Endodermal cell (in vitro differentiated cells): Measurements from ENCODE around the gene SCFD2. TPM values are rescaled to one million over a fixed set of nuclear protein-coding genes. Genes with fewer than 3 reads are reported as not detected.

ENCODE experiments used
- DNase-seq: peaks from one replicate; pipeline ENCODE4 v3.0.0-alpha.2; 2017
- H3K27ac ChIP-seq: 2 replicates; pipeline ENCODE4 v1.5.1; 2013; ENCODE audit warnings: mild to moderate bottlenecking, low read depth, low read length, moderate library complexity
- H3K27me3 ChIP-seq: 2 replicates; pipeline ENCODE4 v1.6.1; 2013; ENCODE audit warnings: mild to moderate bottlenecking, low read length, moderate library complexity; ENCODE audit not compliant: insufficient read depth, control insufficient read depth, poor library complexity, severe bottlenecking
- H3K36me3 ChIP-seq: 2 replicates; pipeline ENCODE4 v1.7.0; 2013; ENCODE audit warnings: mild to moderate bottlenecking, low read length, moderate library complexity; ENCODE audit not compliant: control insufficient read depth, insufficient read depth
- H3K4me1 ChIP-seq: one replicate; pipeline ENCODE4 v1.7.0; 2013; ENCODE audit warnings: low read length; ENCODE audit not compliant: control insufficient read depth, insufficient read depth
- H3K4me3 ChIP-seq: 2 replicates; pipeline ENCODE4 v1.5.1; 2013; ENCODE audit warnings: mild to moderate bottlenecking, low read length, moderate library complexity
- H3K9ac ChIP-seq: 2 replicates; pipeline ENCODE4 v1.6.1; 2013; ENCODE audit warnings: mild to moderate bottlenecking, low read length, moderate library complexity; ENCODE audit not compliant: poor library complexity, severe bottlenecking; ENCODE audit errors: extremely low read depth
- H3K9me3 ChIP-seq: 2 replicates; pipeline ENCODE4 v1.6.1; 2013; ENCODE audit warnings: mild to moderate bottlenecking, low read length, moderate library complexity; ENCODE audit not compliant: control insufficient read depth
- H3K27ac Mint-ChIP-seq: 2 replicates; pipeline ENCODE4 v1.8.0; 2020; ENCODE audit warnings: mixed read lengths
- H3K27me3 Mint-ChIP-seq: 2 replicates; pipeline ENCODE4 v1.8.0; 2021; ENCODE audit warnings: mild to moderate bottlenecking, mixed read lengths; ENCODE audit not compliant: insufficient read depth
- H3K36me3 Mint-ChIP-seq: 2 replicates; pipeline ENCODE4 v1.8.0; 2020; ENCODE audit warnings: low read depth, mixed read lengths
- H3K4me1 Mint-ChIP-seq: 2 replicates; pipeline ENCODE4 v1.8.0; 2020; ENCODE audit warnings: mixed read lengths
- H3K4me3 Mint-ChIP-seq: 2 replicates; pipeline ENCODE4 v1.8.0; 2020; ENCODE audit warnings: mild to moderate bottlenecking, moderate library complexity, mixed read lengths
- H3K9me3 Mint-ChIP-seq: 2 replicates; pipeline ENCODE4 v1.8.0; 2020; ENCODE audit warnings: mild to moderate bottlenecking, mixed read lengths
- WGBS, 2 experiments: methylation state at CpG; one replicate each; pipeline versions ENCODE4 v1.1.5 to v1.1.7; 2013; ENCODE audit warnings: missing lambda C conversion rate in 2 of 2, mixed read lengths in 1 of 2; ENCODE audit not compliant: insufficient coverage in 1 of 2, insufficient read length in 1 of 2; 5-methylcytosine and 5-hydroxymethylcytosine counted together
- total RNA-seq, 2 donors: library from RNA; stranded (reverse); fragmentation: NEBNext Ultra II Directional in 1 of 2; extraction: Animal tissue kit (Norgen Biotek cat#: 25700) in 1 of 2; gene quantifications; 2 replicates in 1 of 2; 3 replicates in 1 of 2; pipeline ENCODE4 v1.2.1, GENCODE V29; 2021
- TF ChIP-seq, protein P1 (sequence below): fragments of 200-600 bp; sonication (generic); conservative IDR thresholded peaks from 2 replicates; pipeline ENCODE4 v1.5.0; 2021; ENCODE audit warnings: antibody characterized with exemption, mild to moderate bottlenecking

SCFD2 gene
- total RNA-seq, 2 donors from 2014 or later: 5.7 to 6.5 TPM

- peaks cover 5% of the 10 kb centered on the region for H3K4me1 ChIP-seq
- no peak overlapping the region for H3K4me3 ChIP-seq
- no peak overlapping the region for H3K27ac ChIP-seq
- no peak for DNase-seq
- TF ChIP-seq, protein P1, sequence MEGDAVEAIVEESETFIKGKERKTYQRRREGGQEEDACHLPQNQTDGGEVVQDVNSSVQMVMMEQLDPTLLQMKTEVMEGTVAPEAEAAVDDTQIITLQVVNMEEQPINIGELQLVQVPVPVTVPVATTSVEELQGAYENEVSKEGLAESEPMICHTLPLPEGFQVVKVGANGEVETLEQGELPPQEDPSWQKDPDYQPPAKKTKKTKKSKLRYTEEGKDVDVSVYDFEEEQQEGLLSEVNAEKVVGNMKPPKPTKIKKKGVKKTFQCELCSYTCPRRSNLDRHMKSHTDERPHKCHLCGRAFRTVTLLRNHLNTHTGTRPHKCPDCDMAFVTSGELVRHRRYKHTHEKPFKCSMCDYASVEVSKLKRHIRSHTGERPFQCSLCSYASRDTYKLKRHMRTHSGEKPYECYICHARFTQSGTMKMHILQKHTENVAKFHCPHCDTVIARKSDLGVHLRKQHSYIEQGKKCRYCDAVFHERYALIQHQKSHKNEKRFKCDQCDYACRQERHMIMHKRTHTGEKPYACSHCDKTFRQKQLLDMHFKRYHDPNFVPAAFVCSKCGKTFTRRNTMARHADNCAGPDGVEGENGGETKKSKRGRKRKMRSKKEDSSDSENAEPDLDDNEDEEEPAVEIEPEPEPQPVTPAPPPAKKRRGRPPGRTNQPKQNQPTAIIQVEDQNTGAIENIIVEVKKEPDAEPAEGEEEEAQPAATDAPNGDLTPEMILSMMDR: no peak
- Mint-ChIP-seq H3K36me3 (no peaks in the 10 kb centered on the region), H3K9me3 (peaks cover 11% of the 10 kb centered on the region), H3K27ac (no peak overlapping the region), H3K27me3 (no peaks in the 10 kb centered on the region), H3K4me3 (no peak overlapping the region), H3K4me1 (no peaks in the 10 kb centered on the region)
- H3K9ac ChIP-seq: no peak overlapping the region
- H3K9me3 ChIP-seq: peaks cover 14% of the 10 kb centered on the region
- H3K36me3 ChIP-seq: no peaks in the 10 kb centered on the region
- 93% methylated on average over 2 of the region's 3 CpGs; no CpG with 5 or more reads in 1 of the 2 experiments for WGBS, 2 experiments
- H3K27me3 ChIP-seq: no peaks in the 10 kb centered on the region
These were observed 367.4 kb downstream of the SCFD2 start for GRCh38 chr4:52998413-52998812.

GRCh38 chr4:52997132-52997416, 368.8 kb downstream of the SCFD2 start:
- no peak overlapping the region for H3K4me3 Mint-ChIP-seq
- H3K36me3 ChIP-seq: no peaks in the 10 kb centered on the region
- H3K36me3 Mint-ChIP-seq: no peaks in the 10 kb centered on the region
- no peak overlapping the region for H3K4me3 ChIP-seq
- H3K27me3 Mint-ChIP-seq: no peaks in the 10 kb centered on the region
- no peak overlapping the region for H3K27ac Mint-ChIP-seq
- no peak overlapping the region for H3K27ac ChIP-seq
- no peak for DNase-seq
- H3K4me1 Mint-ChIP-seq: no peaks in the 10 kb centered on the region
- no peaks in the 10 kb centered on the region for H3K27me3 ChIP-seq
- TF ChIP-seq, protein P1: no peak
- peaks cover 15% of the 10 kb centered on the region for H3K9me3 ChIP-seq
- 80 to 94% methylated on average over 1 to 3 of the region's 3 CpGs for WGBS, 2 experiments
- H3K4me1 ChIP-seq: peaks cover 5% of the 10 kb centered on the region
- no peak overlapping the region for H3K9ac ChIP-seq
- H3K9me3 Mint-ChIP-seq: peaks cover 12% of the 10 kb centered on the region

DNA sequence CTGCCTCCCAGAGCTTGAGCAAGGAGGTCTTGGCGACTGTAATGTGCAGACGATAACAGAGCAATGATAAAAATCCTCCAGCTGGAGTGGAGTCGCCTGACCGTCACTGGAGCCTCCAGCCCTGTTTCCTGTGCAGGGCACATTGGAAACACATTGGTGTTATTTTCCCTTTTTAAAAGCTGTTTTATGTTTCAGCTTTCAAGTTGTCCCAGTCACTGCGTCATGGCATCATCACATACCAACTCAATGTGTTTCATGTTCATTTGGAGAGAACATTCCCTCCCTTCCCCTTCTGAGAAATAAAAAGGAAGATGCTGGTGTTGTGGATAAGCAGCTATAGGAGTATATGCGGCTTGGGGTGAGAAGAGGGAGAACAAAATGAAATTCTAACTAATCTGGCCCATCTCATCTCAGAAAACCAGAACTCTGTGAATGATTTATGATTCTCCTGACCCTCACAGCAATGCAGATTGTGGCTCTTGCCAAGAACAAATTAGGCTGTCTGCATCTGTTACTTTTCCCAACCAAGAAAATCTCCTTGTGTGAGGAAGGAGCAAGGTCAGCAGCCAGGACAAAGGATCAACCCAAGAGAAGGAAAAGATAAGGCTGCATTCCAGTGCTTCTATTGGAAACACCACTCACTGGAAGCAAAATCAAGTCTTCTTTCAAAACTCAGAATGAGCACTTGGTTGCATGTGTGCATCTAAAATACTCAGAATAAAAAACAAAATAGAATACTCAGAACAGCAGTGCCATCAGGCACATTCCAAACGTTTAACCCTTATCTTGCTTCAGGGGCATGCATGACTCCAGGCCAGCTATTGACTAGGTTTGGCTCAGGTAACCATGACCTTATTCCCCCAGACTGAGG, 369.4 kb downstream of the SCFD2 start:
- 92 to 94% methylated on average over 5 to 6 of the region's 7 CpGs for WGBS, 2 experiments

More for the DNA sequence above, 369.4 kb downstream of the SCFD2 start:
- Histone ChIP-seq H3K27ac (no peak overlapping the region), H3K27me3 (no peaks in the 10 kb centered on the region), H3K4me1 (peaks cover 5% of the 10 kb centered on the region), H3K36me3 (no peaks in the 10 kb centered on the region), H3K4me3 (no peak overlapping the region), H3K9me3 (peaks cover 19% of the 10 kb centered on the region), H3K9ac (no peak overlapping the region)
- Mint-ChIP-seq H3K27me3 (no peaks in the 10 kb centered on the region), H3K4me3 (no peak overlapping the region), H3K9me3 (peaks cover 18% of the 10 kb centered on the region), H3K4me1 (no peaks in the 10 kb centered on the region), H3K36me3 (no peaks in the 10 kb centered on the region), H3K27ac (no peak overlapping the region)
- DNase-seq: no peak
- TF ChIP-seq, protein P1: no peak
